Stimulated activated CD4-positive, alpha-beta T cell treated with anti-CD3 and anti-CD28 coated beads, Interleukin-12 subunit alpha, Interleukin-12 subunit beta, amount 100 ng/mL, for 24 hours (primary cell): ENCODE measurements around the gene PAX2.

ENCODE experiments used
- DNase-seq, 2 experiments: peaks; one replicate each; pipeline ENCODE4 v3.0.0-alpha.2; 2020; ENCODE audit warnings: low read depth in 2 of 2

PAX2 gene

GRCh38 chr10:100739517-100740368 lies 5.6 kb upstream of the PAX2 start:
- DNase-seq = no peak

- DNase-seq = no peak
Measured at GRCh38 chr10:100740476-100741377, 4.7 kb upstream of the PAX2 start.

- no peak for DNase-seq
Measured at GRCh38 chr10:100741378-100742075, 3.9 kb upstream of the PAX2 start.

GRCh38 chr10:100742076-100742771 lies 3.2 kb upstream of the PAX2 start:
- DNase-seq = no peak

- no peak for DNase-seq
Measured at GRCh38 chr10:100742936-100743335, 2.4 kb upstream of the PAX2 start.

- no peak for DNase-seq
Measured at GRCh38 chr10:100743626-100744135, 1.7 kb upstream of the PAX2 start.

GRCh38 chr10:100744136-100744986 lies 1.0 kb upstream of the PAX2 start:
- no peak for DNase-seq

GRCh38 chr10:100745882-100746783 lies 751 bp downstream of the PAX2 start:
- no peak for DNase-seq

- no peak for DNase-seq
Measured at GRCh38 chr10:100746784-100747455, 1.5 kb downstream of the PAX2 start.

GRCh38 chr10:100747456-100748230 lies 2.3 kb downstream of the PAX2 start:
- no peak for DNase-seq

GRCh38 chr10:100748231-100749058 lies 3.1 kb downstream of the PAX2 start:
- DNase-seq = no peak

- DNase-seq = no peak
Measured at GRCh38 chr10:100749059-100749308, 3.6 kb downstream of the PAX2 start.

- no peak for DNase-seq
Measured at GRCh38 chr10:100749309-100750217, 4.2 kb downstream of the PAX2 start.

GRCh38 chr10:100750291-100751210 lies 5.2 kb downstream of the PAX2 start:
- no peak for DNase-seq
